NT2/D1 (cell line): ENCODE results near the gene PRPF39.

Experiments
- DNase-seq: peaks from one replicate; pipeline ENCODE4 v3.0.0-alpha.2; 2011; ENCODE audit warnings: low read depth, low spot score
- H3K27me3 ChIP-seq: 2 replicates; pipeline ENCODE4 v1.6.0; 2011; ENCODE audit warnings: mild to moderate bottlenecking; ENCODE audit not compliant: insufficient read length, insufficient read depth
- H3K36me3 ChIP-seq: 2 replicates; pipeline ENCODE4 v1.6.1; 2011; ENCODE audit warnings: mild to moderate bottlenecking, low read length, mixed read lengths; ENCODE audit not compliant: insufficient read depth, insufficient read length
- H3K4me1 ChIP-seq: 2 replicates; pipeline ENCODE4 v1.5.1; 2011; ENCODE audit not compliant: insufficient read depth, insufficient read length
- H3K4me3 ChIP-seq: 2 replicates; pipeline ENCODE4 v1.5.1; 2011; ENCODE audit warnings: low read depth; ENCODE audit not compliant: insufficient read length
- H3K9ac ChIP-seq: 2 replicates; pipeline ENCODE4 v1.6.0; 2011; ENCODE audit warnings: low read depth; ENCODE audit not compliant: insufficient read length
- H3K9me3 ChIP-seq: 2 replicates; pipeline ENCODE4 v1.5.1; 2011; ENCODE audit warnings: mild to moderate bottlenecking, low read length; ENCODE audit not compliant: insufficient read depth
- SUZ12 ChIP-seq: IDR thresholded peaks from 2 replicates; pipeline ENCODE4 v1.6.1; 2011; ENCODE audit not compliant: insufficient read length, insufficient read depth; ENCODE audit errors: extremely low read depth
- YY1 ChIP-seq: IDR thresholded peaks from 2 replicates; pipeline ENCODE4 v1.6.1; 2011; ENCODE audit not compliant: insufficient read length, insufficient read depth
- ZNF274 ChIP-seq: IDR thresholded peaks from 2 replicates; pipeline ENCODE4 v1.6.1; 2011; ENCODE audit warnings: mild to moderate bottlenecking, low read depth, low read length

PRPF39 gene

GRCh38 chr14:45051180-45051579 lies 32.7 kb upstream of the PRPF39 start:
- no peak overlapping the region for H3K9ac ChIP-seq
- H3K27me3 ChIP-seq = no peaks in the 10 kb centered on the region
- H3K36me3 ChIP-seq = peaks cover 4% of the 10 kb centered on the region
- H3K4me1 ChIP-seq = no peaks in the 10 kb centered on the region
- no peak for TF ChIP-seq ZNF274
- TF ChIP-seq YY1 = no peak
- no peak for TF ChIP-seq SUZ12
- no peak for DNase-seq
- H3K9me3 ChIP-seq = no peaks in the 10 kb centered on the region
- H3K4me3 ChIP-seq = no peak overlapping the region

GRCh38 chr14:45051896-45052295 lies 32.0 kb upstream of the PRPF39 start:
- no peak overlapping the region for H3K9ac ChIP-seq
- no peaks in the 10 kb centered on the region for H3K4me1 ChIP-seq
- no peaks in the 10 kb centered on the region for H3K27me3 ChIP-seq
- H3K9me3 ChIP-seq = no peaks in the 10 kb centered on the region
- TF ChIP-seq SUZ12 (no peak), YY1 (no peak), ZNF274 (no peak)
- peaks cover 4% of the 10 kb centered on the region for H3K36me3 ChIP-seq
- no peak overlapping the region for H3K4me3 ChIP-seq
- no peak for DNase-seq

GRCh38 chr14:45057349-45057748 lies 26.6 kb upstream of the PRPF39 start:
- H3K9ac ChIP-seq = no peak overlapping the region
- no peak for DNase-seq
- H3K36me3 ChIP-seq = peaks cover 4% of the 10 kb centered on the region
- H3K9me3 ChIP-seq = no peaks in the 10 kb centered on the region
- H3K4me3 ChIP-seq = no peak overlapping the region
- no peaks in the 10 kb centered on the region for H3K4me1 ChIP-seq
- TF ChIP-seq YY1 (no peak), SUZ12 (no peak), ZNF274 (no peak)
- H3K27me3 ChIP-seq = no peaks in the 10 kb centered on the region

- no peak for TF ChIP-seq SUZ12
- no peak for TF ChIP-seq ZNF274
- no peak for DNase-seq
- H3K9me3 ChIP-seq = no peaks in the 10 kb centered on the region
- no peaks in the 10 kb centered on the region for H3K36me3 ChIP-seq
- H3K4me1 ChIP-seq = no peaks in the 10 kb centered on the region
- H3K27me3 ChIP-seq = no peaks in the 10 kb centered on the region
- no peak overlapping the region for H3K4me3 ChIP-seq
- no peak overlapping the region for H3K9ac ChIP-seq
Measured at GRCh38 chr14:45057881-45058364, 26.0 kb upstream of the PRPF39 start.

- TF ChIP-seq ZNF274 (no peak), YY1 (no peak), SUZ12 (no peak)
- H3K9ac ChIP-seq = no peak overlapping the region
- no peaks in the 10 kb centered on the region for H3K27me3 ChIP-seq
- H3K36me3 ChIP-seq = no peaks in the 10 kb centered on the region
- H3K4me3 ChIP-seq = no peak overlapping the region
- no peak for DNase-seq
- H3K9me3 ChIP-seq = no peaks in the 10 kb centered on the region
- no peaks in the 10 kb centered on the region for H3K4me1 ChIP-seq
Measured at GRCh38 chr14:45060551-45060950, 23.4 kb upstream of the PRPF39 start.

- no peak for TF ChIP-seq YY1
- no peak for TF ChIP-seq SUZ12
- TF ChIP-seq ZNF274 = no peak
- H3K9ac ChIP-seq = no peak overlapping the region
- H3K9me3 ChIP-seq = no peaks in the 10 kb centered on the region
- H3K27me3 ChIP-seq = no peaks in the 10 kb centered on the region
- H3K36me3 ChIP-seq = no peaks in the 10 kb centered on the region
- DNase-seq = no peak
- H3K4me3 ChIP-seq = no peak overlapping the region
- no peaks in the 10 kb centered on the region for H3K4me1 ChIP-seq
Measured at GRCh38 chr14:45065540-45065939, 18.4 kb upstream of the PRPF39 start.

GRCh38 chr14:45065956-45066355 lies 18.0 kb upstream of the PRPF39 start:
- no peaks in the 10 kb centered on the region for H3K9me3 ChIP-seq
- no peak overlapping the region for H3K9ac ChIP-seq
- DNase-seq = no peak
- H3K27me3 ChIP-seq = no peaks in the 10 kb centered on the region
- H3K36me3 ChIP-seq = no peaks in the 10 kb centered on the region
- no peaks in the 10 kb centered on the region for H3K4me1 ChIP-seq
- TF ChIP-seq SUZ12 (no peak), YY1 (no peak), ZNF274 (no peak)
- no peak overlapping the region for H3K4me3 ChIP-seq

GRCh38 chr14:45066667-45067066 lies 17.2 kb upstream of the PRPF39 start:
- H3K9ac ChIP-seq = no peak overlapping the region
- TF ChIP-seq YY1 (no peak), ZNF274 (no peak), SUZ12 (no peak)
- H3K9me3 ChIP-seq = no peaks in the 10 kb centered on the region
- no peak overlapping the region for H3K4me3 ChIP-seq
- no peak for DNase-seq
- no peaks in the 10 kb centered on the region for H3K27me3 ChIP-seq
- H3K4me1 ChIP-seq = no peaks in the 10 kb centered on the region
- H3K36me3 ChIP-seq = no peaks in the 10 kb centered on the region
